H1 (cell line): ENCODE results near the gene RIPOR2.

ENCODE experiments used
- CBX5 ChIP-seq: fragments of 300-800, 300-1000 bp; sonication (generic); IDR thresholded peaks from 2 replicates; pipeline ENCODE4 v1.7.1; 2016; ENCODE audit warnings: antibody characterized with exemption, low read length, low read depth
- CTCF ChIP-seq, 3 experiments: IDR thresholded peaks; 1 replicate in 2 of 3; 2 replicates in 1 of 3; pipeline versions ENCODE4 v1.5.1 to v1.6.1; 2011; ENCODE audit warnings: low read length in 3 of 3, mild to moderate bottlenecking in 3 of 3, inconsistent platforms in 2 of 3, low read depth in 1 of 3, moderate library complexity in 1 of 3; ENCODE audit not compliant: insufficient read depth in 1 of 3; ENCODE audit errors: control extremely low read depth in 1 of 3
- E2F6 ChIP-seq: IDR thresholded peaks from 2 replicates; pipeline ENCODE4 v1.6.1; 2012; ENCODE audit warnings: inconsistent platforms
- EZH2 ChIP-seq: fragments of 200-600 bp; sonication (generic); IDR thresholded peaks from 2 replicates; pipeline ENCODE4 v1.7.1; 2012; ENCODE audit warnings: low read depth, mild to moderate bottlenecking, moderate library complexity, low read length, inconsistent platforms; ENCODE audit not compliant: severe bottlenecking
- JUN ChIP-seq: IDR thresholded peaks from 2 replicates; pipeline ENCODE4 v1.6.1; 2011; ENCODE audit warnings: low read depth, mild to moderate bottlenecking, improper control_type of control experiment, low read length
- NRF1 ChIP-seq: IDR thresholded peaks from 2 replicates; pipeline ENCODE4 v1.6.1; 2011; ENCODE audit warnings: mild to moderate bottlenecking, low read depth, low read length, improper control_type of control experiment
- RFX5 ChIP-seq: IDR thresholded peaks from 2 replicates; pipeline ENCODE4 v1.6.1; 2011; ENCODE audit warnings: low read depth, low read length, improper control_type of control experiment, borderline replicate concordance
- SP1 ChIP-seq: IDR thresholded peaks from 2 replicates; pipeline ENCODE4 v1.6.1; 2011; ENCODE audit warnings: low read depth, low read length

- TF ChIP-seq NRF1 (no peak), JUN (no peak), CBX5 (no peak), E2F6 (no peak), SP1 (no peak), RFX5 (no peak), CTCF (IDR thresholded peaks at IDR 0.05; ENCODE audit: control extremely low read depth in 1 of 3, insufficient read depth in 1 of 3, low read depth in 1 of 3, low read length in 3 of 3) (no peak), EZH2 (no peak)
These were observed 86.0 kb downstream of the RIPOR2 start for GRCh38 chr6:24849713-24850112.
